Panc1 (cell line): Measurements from ENCODE around the gene RSAD2. TPM values are rescaled to one million over a fixed set of nuclear protein-coding genes. Genes with fewer than 3 reads are reported as not detected.

Experiments
- ATAC-seq: fragments of 200-7000 bp; cut with Tn5 transposase; 2 replicates; pipeline ENCODE4 v1.9.1; 2020; ENCODE audit warnings: mild to moderate bottlenecking, moderate library complexity
- BruUV-seq: library from RNA; stranded (reverse); fragments of 400-500 nt; replicated peaks from 2 replicates; lab custom pipeline; 2021; lab: Mats Ljungman, UMichigan
- CTCF ChIA-PET: fragments of 300-600 bp; sonication (Branson Sonifier 250); formaldehyde crosslinking; loops from one replicate; lab custom pipeline; 2022; ENCODE audit warnings: antibody characterized with exemption; lab: Charles Lee
- POLR2A ChIA-PET: fragments of 300-600 bp; sonication (Branson Sonifier 250); formaldehyde crosslinking; loops from one replicate; lab custom pipeline; 2022; ENCODE audit warnings: antibody characterized with exemption; lab: Charles Lee
- DNase-seq: peaks from one replicate; pipeline ENCODE4 v3.0.0-alpha.2; 2010; ENCODE audit warnings: low read depth, low spot score
- H3K27ac ChIP-seq: 2 replicates; pipeline ENCODE4 v1.5.1; 2011; ENCODE audit warnings: mild to moderate bottlenecking, low read length, inconsistent platforms
- H3K27me3 ChIP-seq: fragments of 200-500 bp; sonication (Bioruptor generic); 2 replicates; pipeline ENCODE4 v1.6.0; 2014; ENCODE audit warnings: low read length, inconsistent platforms; ENCODE audit not compliant: control insufficient read depth, insufficient read depth
- H3K36me3 ChIP-seq: fragments of 200-500 bp; sonication (Bioruptor generic); 2 replicates; pipeline ENCODE4 v1.5.1; 2014; ENCODE audit warnings: inconsistent platforms, mild to moderate bottlenecking, low read length, moderate library complexity; ENCODE audit not compliant: control insufficient read depth, insufficient read depth
- H3K4me1 ChIP-seq: 2 replicates; pipeline ENCODE4 v1.5.1; 2011; ENCODE audit warnings: inconsistent platforms, mild to moderate bottlenecking, low read length, moderate library complexity; ENCODE audit not compliant: control insufficient read depth, insufficient read depth
- H3K4me3 ChIP-seq, 2 experiments: 2 replicates each; pipeline ENCODE4 v1.5.1; 2011 to 2012; ENCODE audit warnings: low read depth in 2 of 2, low read length in 2 of 2, mild to moderate bottlenecking in 2 of 2, inconsistent platforms in 1 of 2, moderate library complexity in 1 of 2
- H3K9me3 ChIP-seq: fragments of 200-500 bp; sonication (Bioruptor generic); 2 replicates; pipeline ENCODE4 v1.5.1; 2014; ENCODE audit warnings: low read depth, mild to moderate bottlenecking, inconsistent platforms, low read length, moderate library complexity; ENCODE audit not compliant: control insufficient read depth, insufficient read depth
- POLR2AphosphoS5 ChIP-seq: IDR thresholded peaks from 2 replicates; pipeline ENCODE4 v1.6.1; 2012; ENCODE audit warnings: mild to moderate bottlenecking, low read depth, low read length, moderate library complexity
- SIN3A ChIP-seq: IDR thresholded peaks from 2 replicates; pipeline ENCODE4 v1.6.1; 2012; ENCODE audit warnings: low read depth, mild to moderate bottlenecking, low read length, moderate library complexity, borderline replicate concordance; ENCODE audit not compliant: insufficient read depth
- TCF7L2 ChIP-seq: IDR thresholded peaks from 2 replicates; pipeline ENCODE4 v1.6.1; 2011; ENCODE audit warnings: mild to moderate bottlenecking, low read depth, low read length, inconsistent platforms
- in situ Hi-C: cut with HindIII; loops from 2 replicates; pipeline ENCODE4 v1.10.0; 2016; ENCODE audit warnings: low sequenced_read_pairs, low pct_unique_long_range_greater_than_20kb
- intact Hi-C: fragments of 100-400 bp; cut with micrococcal nuclease; formaldehyde crosslinking; loops from one replicate; pipeline ENCODE4 v1.10.0; 2022; ENCODE audit not compliant: unreplicated experiment
- total RNA-seq: library from RNA; stranded (reverse); gene quantifications from one replicate; pipeline ENCODE4 v1.2.1, GENCODE V29; 2021; ENCODE audit not compliant: unreplicated experiment
- TF ChIP-seq, protein P1 (sequence below): fragments of 450-650 bp; IDR thresholded peaks from 2 replicates; pipeline ENCODE4 v1.5.1; 2017; ENCODE audit warnings: mild to moderate bottlenecking
- TF ChIP-seq, protein P2 (sequence below), 2 experiments: IDR thresholded peaks; 2 replicates each; pipeline ENCODE4 v1.6.1; 2011 to 2012; ENCODE audit warnings: low read depth in 2 of 2, control low read depth in 1 of 2, low read length in 1 of 2, mild to moderate bottlenecking in 1 of 2, moderate library complexity in 1 of 2; ENCODE audit not compliant: insufficient read depth in 1 of 2

Gene RSAD2
- total RNA-seq, 1 experiment from 2014 or later: 0.44 TPM

DNA sequence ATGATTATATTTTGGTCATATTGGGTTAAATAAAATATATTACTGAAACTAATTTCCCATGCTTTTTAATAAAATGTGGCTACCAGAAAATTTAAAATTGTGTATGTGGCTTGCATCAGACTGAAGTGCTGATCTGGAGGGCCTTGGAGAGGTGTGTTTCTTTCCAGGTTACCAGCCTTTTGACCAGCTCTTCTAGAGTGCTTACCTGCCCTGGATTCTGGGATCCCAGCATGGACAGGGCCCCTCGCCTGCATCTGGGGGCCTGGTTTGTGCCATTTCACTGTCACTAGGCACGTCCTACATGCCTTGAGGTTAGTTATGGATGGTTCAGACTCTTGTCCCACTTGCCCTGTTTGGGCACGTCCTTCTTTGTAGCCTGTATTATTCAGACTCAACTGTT lies 50.2 kb downstream of the RSAD2 start:
- ChIA-PET POLR2A (no interaction called here), CTCF (interaction anchor here (0.5 kb wide), 1 partner anchor 9 kb away, joined by 10 read pairs; no protein-coding TSS in a partner anchor)
- DNase-seq: no peak
- ATAC-seq: no peak
- Histone ChIP-seq H3K27ac (no peak overlapping the region), H3K4me3 (no peak overlapping the region), H3K9me3 (no peaks in the 10 kb centered on the region), H3K36me3 (no peaks in the 10 kb centered on the region), H3K27me3 (no peaks in the 10 kb centered on the region), H3K4me1 (no peaks in the 10 kb centered on the region)
- in situ Hi-C loops: no loop called here
- BruUV-seq: no TSS peak
- TF ChIP-seq SIN3A: no peak
- TF ChIP-seq POLR2AphosphoS5: no peak
- no peak for TF ChIP-seq TCF7L2
- TF ChIP-seq, protein P1, sequence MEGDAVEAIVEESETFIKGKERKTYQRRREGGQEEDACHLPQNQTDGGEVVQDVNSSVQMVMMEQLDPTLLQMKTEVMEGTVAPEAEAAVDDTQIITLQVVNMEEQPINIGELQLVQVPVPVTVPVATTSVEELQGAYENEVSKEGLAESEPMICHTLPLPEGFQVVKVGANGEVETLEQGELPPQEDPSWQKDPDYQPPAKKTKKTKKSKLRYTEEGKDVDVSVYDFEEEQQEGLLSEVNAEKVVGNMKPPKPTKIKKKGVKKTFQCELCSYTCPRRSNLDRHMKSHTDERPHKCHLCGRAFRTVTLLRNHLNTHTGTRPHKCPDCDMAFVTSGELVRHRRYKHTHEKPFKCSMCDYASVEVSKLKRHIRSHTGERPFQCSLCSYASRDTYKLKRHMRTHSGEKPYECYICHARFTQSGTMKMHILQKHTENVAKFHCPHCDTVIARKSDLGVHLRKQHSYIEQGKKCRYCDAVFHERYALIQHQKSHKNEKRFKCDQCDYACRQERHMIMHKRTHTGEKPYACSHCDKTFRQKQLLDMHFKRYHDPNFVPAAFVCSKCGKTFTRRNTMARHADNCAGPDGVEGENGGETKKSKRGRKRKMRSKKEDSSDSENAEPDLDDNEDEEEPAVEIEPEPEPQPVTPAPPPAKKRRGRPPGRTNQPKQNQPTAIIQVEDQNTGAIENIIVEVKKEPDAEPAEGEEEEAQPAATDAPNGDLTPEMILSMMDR: no peak
- TF ChIP-seq, protein P2, sequence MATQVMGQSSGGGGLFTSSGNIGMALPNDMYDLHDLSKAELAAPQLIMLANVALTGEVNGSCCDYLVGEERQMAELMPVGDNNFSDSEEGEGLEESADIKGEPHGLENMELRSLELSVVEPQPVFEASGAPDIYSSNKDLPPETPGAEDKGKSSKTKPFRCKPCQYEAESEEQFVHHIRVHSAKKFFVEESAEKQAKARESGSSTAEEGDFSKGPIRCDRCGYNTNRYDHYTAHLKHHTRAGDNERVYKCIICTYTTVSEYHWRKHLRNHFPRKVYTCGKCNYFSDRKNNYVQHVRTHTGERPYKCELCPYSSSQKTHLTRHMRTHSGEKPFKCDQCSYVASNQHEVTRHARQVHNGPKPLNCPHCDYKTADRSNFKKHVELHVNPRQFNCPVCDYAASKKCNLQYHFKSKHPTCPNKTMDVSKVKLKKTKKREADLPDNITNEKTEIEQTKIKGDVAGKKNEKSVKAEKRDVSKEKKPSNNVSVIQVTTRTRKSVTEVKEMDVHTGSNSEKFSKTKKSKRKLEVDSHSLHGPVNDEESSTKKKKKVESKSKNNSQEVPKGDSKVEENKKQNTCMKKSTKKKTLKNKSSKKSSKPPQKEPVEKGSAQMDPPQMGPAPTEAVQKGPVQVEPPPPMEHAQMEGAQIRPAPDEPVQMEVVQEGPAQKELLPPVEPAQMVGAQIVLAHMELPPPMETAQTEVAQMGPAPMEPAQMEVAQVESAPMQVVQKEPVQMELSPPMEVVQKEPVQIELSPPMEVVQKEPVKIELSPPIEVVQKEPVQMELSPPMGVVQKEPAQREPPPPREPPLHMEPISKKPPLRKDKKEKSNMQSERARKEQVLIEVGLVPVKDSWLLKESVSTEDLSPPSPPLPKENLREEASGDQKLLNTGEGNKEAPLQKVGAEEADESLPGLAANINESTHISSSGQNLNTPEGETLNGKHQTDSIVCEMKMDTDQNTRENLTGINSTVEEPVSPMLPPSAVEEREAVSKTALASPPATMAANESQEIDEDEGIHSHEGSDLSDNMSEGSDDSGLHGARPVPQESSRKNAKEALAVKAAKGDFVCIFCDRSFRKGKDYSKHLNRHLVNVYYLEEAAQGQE (IDR thresholded peaks at IDR 0.05; ENCODE audit: insufficient read depth in 1 of 2, low read depth in 2 of 2, low read length in 1 of 2): no peak
- intact Hi-C loops: no loop called here

DNA sequence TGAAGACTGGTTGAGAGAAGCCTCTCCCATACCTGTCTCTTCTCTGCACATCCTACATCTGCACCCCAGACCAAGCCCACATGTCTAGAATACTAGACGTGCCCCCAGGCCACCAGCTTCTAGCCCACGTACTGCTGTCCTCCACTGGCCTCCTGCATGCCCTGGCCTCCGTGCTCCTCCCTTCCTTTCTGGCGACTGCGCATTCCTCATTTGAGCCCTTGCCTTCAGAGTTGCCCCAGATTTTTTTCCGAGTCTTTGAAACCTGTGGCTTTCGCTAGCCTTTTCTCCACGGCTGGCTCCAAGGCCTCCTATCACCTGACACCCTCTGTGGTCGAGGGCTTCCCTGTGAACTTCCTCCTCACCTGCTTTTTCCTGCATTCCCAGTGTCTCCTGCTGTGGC lies 50.9 kb downstream of the RSAD2 start:
- Histone ChIP-seq H3K27ac (no peak overlapping the region), H3K36me3 (no peaks in the 10 kb centered on the region), H3K4me1 (no peaks in the 10 kb centered on the region), H3K9me3 (no peaks in the 10 kb centered on the region), H3K4me3 (no peak overlapping the region), H3K27me3 (no peaks in the 10 kb centered on the region)
- POLR2A ChIA-PET: no interaction called here
- ATAC-seq: no peak
- no TSS peak for BruUV-seq
- no peak for DNase-seq
- CTCF ChIA-PET: no interaction called here
- in situ Hi-C loops (no loop called here), intact Hi-C loops (no loop called here)
- TF ChIP-seq POLR2AphosphoS5 (no peak), SIN3A (no peak), TCF7L2 (no peak)
- TF ChIP-seq, protein P1: no peak
- TF ChIP-seq, protein P2 (IDR thresholded peaks at IDR 0.05; ENCODE audit: insufficient read depth in 1 of 2, low read depth in 2 of 2, low read length in 1 of 2): no peak
